HG02763 (cell line): ENCODE data around the gene UBE2F.
A peak's percentile ranks its signal among the peaks of the same experiment; 100 is the strongest.
"Not testable (repeated sequence)": the region's sequence is repeated elsewhere in the genome, so short reads cannot be mapped to it uniquely, and the experiment has no call there.

Experiments used
- ATAC-seq: cut with Tn5 transposase; IDR thresholded peaks from one replicate; pipeline ENCODE4 v1.9.1; 2021; ENCODE audit warnings: mild to moderate bottlenecking, moderate library complexity; ENCODE audit not compliant: unreplicated experiment

Gene UBE2F

GRCh38 chr2:238042090-238042489, 75.3 kb downstream of the UBE2F start:
- no peak for ATAC-seq

DNA sequence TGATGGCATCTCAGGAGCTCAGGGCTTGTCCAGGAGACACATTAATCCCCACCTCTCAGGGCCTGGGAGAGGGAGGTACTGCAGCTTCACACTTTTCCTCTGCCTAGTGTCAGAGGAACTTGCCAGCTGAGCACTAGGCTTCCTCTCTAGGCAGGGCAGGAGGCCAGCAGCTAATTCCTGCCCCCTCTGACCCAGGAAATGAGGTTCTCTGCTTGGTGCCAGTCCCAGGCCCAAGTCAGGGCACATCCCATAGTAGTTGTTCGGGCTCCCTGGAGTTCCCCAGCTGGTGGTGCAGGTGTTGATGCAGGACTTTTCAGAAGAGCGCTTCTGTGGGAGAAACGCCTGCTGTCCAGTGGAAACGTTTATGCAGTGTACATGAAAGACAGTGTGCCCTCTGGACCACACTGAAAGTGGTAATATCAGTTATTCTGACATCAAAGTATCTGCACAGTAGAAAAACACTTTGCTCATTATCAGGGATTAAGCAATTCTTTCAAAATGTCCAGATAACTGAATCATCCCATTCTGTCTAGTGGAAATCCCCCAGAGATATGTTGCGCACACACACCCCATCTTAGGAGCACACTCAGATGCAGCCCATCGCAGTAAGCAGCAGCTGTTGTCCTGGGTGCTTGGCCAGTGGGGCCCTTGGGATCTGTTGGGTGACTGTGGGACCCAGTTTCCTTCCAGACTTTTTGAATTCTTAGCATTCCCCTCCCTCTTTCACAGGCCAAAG, 76.2 kb downstream of the UBE2F start:
- ATAC-seq, result no peak

GRCh38 chr2:238043851-238044250, 77.0 kb downstream of the UBE2F start:
- ATAC-seq, result no peak

DNA sequence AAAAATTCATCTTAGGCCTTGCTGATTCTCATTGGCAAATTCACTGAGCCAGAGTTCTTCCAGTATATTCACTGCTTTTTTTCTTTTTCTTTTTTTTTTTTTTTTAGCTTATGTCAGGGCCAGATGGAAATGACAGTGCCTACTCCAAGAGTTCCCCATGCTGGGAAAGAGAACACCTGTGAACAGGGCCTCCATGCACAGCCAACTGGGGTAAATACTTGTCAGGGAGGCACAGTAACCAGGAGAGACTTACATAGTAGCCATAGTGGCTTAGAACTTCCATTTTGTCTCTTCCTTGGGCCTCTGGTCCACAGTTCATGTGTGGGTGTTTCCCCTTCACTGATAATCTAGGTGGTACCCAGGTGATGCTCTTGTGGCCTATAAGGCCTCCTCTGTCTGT, 78.8 kb downstream of the UBE2F start:
- no peak for ATAC-seq

DNA sequence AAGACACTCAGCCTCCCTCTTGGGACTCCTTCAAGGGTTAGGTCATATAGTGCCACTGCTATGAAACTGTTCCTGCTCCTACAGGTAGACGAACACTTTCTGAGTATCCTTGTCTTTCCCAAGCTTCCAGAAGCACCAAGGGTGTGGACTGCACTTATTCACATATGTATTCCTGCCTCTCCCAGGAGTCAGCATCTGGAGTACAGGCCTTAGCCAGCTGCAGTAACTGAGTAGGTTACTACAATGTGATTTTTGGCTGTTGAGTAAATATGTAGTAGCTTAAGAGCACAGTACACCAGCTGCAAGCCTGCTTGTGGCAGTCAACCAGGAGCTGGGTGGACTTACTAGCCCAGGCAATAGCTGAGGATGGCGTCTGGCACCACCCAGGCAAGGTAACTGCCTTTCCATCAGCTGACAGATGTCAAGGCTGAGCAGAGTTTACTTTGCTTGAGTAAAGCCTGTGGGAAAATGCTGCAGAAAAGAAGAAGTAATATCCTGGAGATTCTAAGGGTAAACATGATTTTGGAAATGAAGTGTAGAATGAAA, 80.0 kb downstream of the UBE2F start:
- no peak for ATAC-seq

DNA sequence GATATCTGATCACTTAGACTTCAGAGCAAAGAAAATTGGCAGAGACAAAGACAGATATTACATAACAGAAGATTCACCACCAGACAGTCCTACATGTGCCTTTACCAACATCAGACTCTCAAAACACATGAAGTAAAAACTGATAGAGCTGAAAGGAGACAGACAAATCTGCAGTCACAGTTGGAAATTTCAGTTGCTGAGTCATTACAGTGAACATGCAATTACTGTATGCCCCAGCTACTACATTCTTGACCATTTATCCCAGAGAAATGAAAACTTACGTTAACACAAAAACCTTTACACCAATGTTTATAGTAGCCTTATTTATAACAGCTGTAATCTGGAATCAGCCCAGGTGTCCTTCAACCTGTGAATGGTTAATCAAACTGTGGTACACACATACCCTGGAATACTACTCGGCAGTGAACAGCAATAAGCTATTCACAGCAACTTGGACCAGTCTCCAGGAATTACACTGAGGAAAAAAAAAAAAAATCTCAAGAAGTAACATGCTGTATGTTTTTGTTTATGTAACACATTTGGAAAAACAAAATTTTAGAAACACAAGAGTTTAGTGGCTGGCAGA, 86.5 kb downstream of the UBE2F start:
- ATAC-seq, result no peak

DNA sequence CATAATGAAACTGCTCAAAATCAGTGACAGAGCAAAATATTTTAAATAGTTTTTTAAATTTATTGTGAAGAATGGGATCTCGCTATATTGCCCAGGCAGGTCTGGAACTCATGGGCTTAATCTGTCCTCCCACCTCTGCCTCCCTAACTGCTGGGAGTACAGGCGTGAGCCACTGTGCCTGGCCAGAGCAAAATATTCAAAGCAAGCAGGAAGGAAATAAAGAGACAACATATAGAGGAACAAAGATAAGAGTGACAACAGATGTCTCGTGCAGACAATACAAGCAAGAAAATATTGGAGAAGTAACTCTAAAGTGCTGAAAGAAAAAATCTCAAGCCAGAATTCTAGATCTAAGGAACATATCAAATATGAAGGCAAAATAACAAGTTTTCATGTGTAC, 89.0 kb downstream of the UBE2F start:
- ATAC-seq, result no peak

- ATAC-seq, result not testable (repeated sequence)
Observed at GRCh38 chr2:238057696-238058575, 91.1 kb downstream of the UBE2F start.

GRCh38 chr2:238059505-238059904, 92.7 kb downstream of the UBE2F start:
- no peak for ATAC-seq

GRCh38 chr2:238060096-238060541, 93.3 kb downstream of the UBE2F start:
- ATAC-seq, result no peak

- peak; percentile 95 for ATAC-seq
Observed at GRCh38 chr2:238060542-238061314, 93.9 kb downstream of the UBE2F start, which contains the start of gene SCLY. TSS of gene SCLY (plus strand) at chr2:238061001. CDS start at chr2:238061055, 54 bp downstream.

GRCh38 chr2:238061315-238062202, 94.7 kb downstream of the UBE2F start:
- no peak for ATAC-seq

- no peak for ATAC-seq
Observed at GRCh38 chr2:238063414-238064189, 96.8 kb downstream of the UBE2F start.

GRCh38 chr2:238064376-238064775, 97.6 kb downstream of the UBE2F start:
- ATAC-seq, result no peak

DNA sequence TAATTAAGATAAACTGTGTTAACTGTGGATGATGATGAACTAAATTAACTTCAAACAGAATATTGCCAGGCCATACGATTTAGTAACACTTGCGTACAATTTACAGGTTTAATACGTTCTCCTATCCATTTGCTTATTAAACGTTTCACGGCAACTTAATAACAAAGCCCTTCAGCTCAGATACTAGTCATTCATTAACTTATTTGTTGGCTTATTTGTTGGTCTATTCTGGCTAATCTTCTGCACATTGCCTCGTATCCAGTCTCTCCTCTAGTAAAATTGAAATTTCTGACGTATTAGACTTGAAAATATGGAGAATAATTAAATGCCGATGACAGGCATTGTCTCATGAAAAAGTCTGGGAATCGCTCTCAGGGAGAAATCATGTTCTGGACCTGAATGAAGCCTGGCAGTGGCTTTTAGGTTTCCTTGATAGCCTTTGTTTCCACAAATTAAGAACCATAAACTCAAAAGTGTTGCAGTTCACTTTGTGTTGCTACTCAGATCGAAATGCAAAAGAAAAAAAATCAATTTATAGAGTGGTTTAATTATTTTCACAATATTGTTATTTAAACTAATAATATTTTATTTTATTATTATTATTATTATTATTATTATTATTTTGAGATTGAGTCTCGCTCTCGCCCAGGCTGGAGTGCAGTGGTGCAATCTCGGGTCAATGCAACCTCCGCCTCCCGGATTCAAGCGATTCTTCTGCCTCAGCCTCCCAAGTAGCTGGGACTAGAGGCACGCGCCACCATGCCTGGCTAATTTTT, 98.4 kb downstream of the UBE2F start:
- ATAC-seq, result no peak

DNA sequence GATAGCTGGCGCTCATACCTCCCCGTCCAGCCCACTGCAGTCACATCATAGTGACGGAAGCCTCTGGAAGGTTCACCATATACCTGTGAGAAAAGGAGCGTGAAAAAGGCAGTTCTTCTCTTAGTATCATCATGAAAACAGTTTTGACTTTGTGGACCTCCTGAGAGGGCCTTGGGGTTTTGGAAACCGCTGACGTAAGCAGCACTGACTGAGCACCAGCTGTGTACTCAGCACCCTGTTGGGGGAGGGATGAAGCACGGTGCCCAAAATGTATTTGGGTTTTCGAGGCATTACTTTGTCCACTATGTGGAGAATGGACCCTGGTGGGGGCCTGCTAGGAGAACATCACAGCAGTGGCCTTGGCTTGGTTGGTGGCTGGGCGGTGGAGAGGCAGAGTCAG, 99.4 kb downstream of the UBE2F start:
- no peak for ATAC-seq

DNA sequence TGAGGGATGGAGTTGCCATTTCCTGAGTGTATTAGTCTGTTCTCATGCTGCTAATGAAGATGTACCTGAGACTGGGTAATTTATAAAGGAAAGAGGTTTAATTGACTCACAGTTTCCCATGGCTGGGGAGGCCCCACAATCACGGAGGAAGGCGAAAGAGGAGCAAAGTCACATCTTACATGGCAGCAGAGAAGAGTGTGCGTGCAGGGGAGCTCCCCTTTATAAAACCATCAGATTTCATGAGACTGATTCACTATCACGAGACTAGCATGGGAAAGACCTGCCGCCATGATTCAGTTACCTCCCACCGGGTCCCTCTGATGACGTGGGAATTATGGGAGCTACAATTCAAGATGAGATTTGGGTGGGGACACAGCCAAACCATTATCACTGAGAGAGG, 99.9 kb downstream of the UBE2F start:
- ATAC-seq, result not testable (repeated sequence)

GRCh38 chr2:238067939-238068338, 101.1 kb downstream of the UBE2F start:
- no peak for ATAC-seq
